ENCODE data around the gene LIPJ.

LIPJ gene, protein sequence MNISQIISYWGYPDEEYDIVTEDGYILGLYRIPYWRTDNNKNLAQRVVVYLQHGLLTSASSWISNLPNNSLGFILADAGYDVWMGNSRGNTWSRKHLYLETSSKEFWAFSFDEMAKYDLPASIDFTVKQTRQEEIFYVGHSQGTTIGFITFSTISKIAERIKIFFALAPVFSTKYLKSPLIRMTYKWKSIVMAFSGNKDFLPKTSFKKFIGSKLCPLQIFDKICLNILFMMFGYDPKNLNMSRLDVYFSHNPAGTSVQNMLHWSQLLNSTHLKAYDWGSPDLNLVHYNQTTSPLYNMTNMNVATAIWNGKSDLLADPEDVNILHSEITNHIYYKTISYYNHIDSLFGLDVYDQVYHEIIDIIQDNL

DNA sequence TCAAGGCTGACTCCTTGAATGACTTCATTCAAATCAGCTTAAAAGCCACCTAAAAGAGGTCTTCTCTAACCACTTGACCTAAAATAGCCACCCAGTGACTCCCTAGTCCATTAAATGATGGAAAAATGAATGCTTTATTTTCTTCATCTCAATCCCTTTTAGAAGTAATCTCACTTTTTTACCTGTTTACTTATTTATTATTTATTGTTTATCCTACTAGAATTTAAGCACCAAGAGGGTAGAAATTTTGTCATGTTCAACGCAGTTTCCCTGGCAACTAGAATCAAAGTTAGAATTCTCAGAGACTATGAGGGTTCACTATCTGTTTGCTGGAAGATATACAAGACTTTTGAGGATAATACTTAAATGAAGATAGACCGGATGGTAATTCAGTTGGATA, at the start of gene LIPJ:
Gene LIPJ (plus strand): TSS at position 301 of the 400 bp plus-strand sequence. CDS start 3,926 bp downstream, outside the sequence.
- no peak within 1 kb of the TSS for H3K27ac Mint-ChIP-seq
- H3K27me3 Mint-ChIP-seq (ENCODE audit: low read depth) = peaks cover 25% of the 10 kb centered on the region
- peaks cover 3% of the 10 kb centered on the region for H3K9me3 Mint-ChIP-seq
- H3K4me3 Mint-ChIP-seq = no peak within 1 kb of the TSS
- H3K36me3 Mint-ChIP-seq (ENCODE audit: low read depth) = no peaks in the 10 kb centered on the region
- no peak for DNase-seq (ENCODE audit: low spot score)
- H3K4me1 Mint-ChIP-seq (ENCODE audit: low read depth) = peaks cover 8% of the 10 kb centered on the region

GRCh38 chr10:88537322-88537721, 49.2 kb upstream of the LIPJ start:
- no peaks in the 10 kb centered on the region for H3K36me3 Mint-ChIP-seq (ENCODE audit: low read depth)
- no peak for DNase-seq (ENCODE audit: low spot score)
- H3K4me3 Mint-ChIP-seq = no peak overlapping the region
- H3K27ac Mint-ChIP-seq = no peak overlapping the region
- H3K9me3 Mint-ChIP-seq = no peaks in the 10 kb centered on the region
- peaks cover 3% of the 10 kb centered on the region for H3K4me1 Mint-ChIP-seq (ENCODE audit: low read depth)
- peaks cover 32% of the 10 kb centered on the region for H3K27me3 Mint-ChIP-seq (ENCODE audit: low read depth)

GRCh38 chr10:88538048-88538447, 48.5 kb upstream of the LIPJ start:
- Mint-ChIP-seq H3K4me1 (ENCODE audit: low read depth) (peaks cover 3% of the 10 kb centered on the region), H3K9me3 (no peaks in the 10 kb centered on the region), H3K4me3 (no peak overlapping the region), H3K36me3 (ENCODE audit: low read depth) (no peaks in the 10 kb centered on the region), H3K27me3 (ENCODE audit: low read depth) (peaks cover 33% of the 10 kb centered on the region), H3K27ac (no peak overlapping the region)
- DNase-seq (ENCODE audit: low spot score) = no peak

DNA sequence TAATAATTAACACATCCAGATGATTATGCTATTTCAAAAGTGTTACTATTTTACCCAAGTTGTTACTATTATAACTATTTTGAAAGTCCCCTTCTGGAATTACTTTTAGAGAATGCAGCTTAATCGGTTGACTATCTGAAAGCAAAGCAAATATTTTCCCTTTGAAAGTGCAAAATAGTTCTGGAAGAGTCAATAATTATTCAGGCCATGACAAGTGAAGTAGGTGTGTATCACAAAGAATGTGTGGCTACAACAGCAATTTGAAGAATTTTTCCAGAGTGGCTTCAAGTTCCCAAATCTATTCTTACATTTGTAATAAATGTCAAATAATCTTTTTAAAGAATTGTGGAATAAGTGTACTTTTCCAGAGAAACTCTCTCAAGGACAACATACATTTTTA, 46.2 kb upstream of the LIPJ start:
- no peaks in the 10 kb centered on the region for H3K36me3 Mint-ChIP-seq (ENCODE audit: low read depth)
- H3K27me3 Mint-ChIP-seq (ENCODE audit: low read depth) = peaks cover 26% of the 10 kb centered on the region
- H3K4me3 Mint-ChIP-seq = no peak overlapping the region
- no peak for DNase-seq (ENCODE audit: low spot score)
- no peaks in the 10 kb centered on the region for H3K9me3 Mint-ChIP-seq
- H3K27ac Mint-ChIP-seq = no peak overlapping the region
- peaks cover 8% of the 10 kb centered on the region for H3K4me1 Mint-ChIP-seq (ENCODE audit: low read depth)

- Mint-ChIP-seq H3K27ac (no peak overlapping the region), H3K4me3 (no peak overlapping the region), H3K4me1 (ENCODE audit: low read depth) (peaks cover 9% of the 10 kb centered on the region), H3K36me3 (ENCODE audit: low read depth) (no peaks in the 10 kb centered on the region), H3K27me3 (ENCODE audit: low read depth) (peaks cover 24% of the 10 kb centered on the region), H3K9me3 (no peaks in the 10 kb centered on the region)
- no peak for DNase-seq (ENCODE audit: low spot score)
Measured at GRCh38 chr10:88541116-88541626, 45.4 kb upstream of the LIPJ start.

DNA sequence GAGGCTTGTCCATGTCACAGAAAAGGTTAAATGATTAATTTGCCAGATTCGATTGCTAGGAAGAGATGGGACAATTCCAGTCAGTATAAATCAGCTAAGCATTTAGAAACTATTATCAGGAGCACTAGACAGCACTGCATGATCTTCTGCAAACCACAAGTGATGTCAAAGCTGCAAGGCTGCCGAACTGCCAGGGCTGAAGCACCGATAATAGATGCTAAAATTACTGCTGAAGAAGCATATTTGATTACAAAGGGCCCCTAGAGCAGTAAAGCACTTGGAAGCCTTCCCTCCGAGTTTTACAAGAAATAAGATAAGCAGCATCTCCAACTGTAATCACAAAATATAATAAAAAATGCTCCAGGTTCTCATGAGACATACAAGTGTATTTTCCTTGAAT, 44.0 kb upstream of the LIPJ start:
- no peaks in the 10 kb centered on the region for H3K9me3 Mint-ChIP-seq
- no peak for DNase-seq (ENCODE audit: low spot score)

DNA sequence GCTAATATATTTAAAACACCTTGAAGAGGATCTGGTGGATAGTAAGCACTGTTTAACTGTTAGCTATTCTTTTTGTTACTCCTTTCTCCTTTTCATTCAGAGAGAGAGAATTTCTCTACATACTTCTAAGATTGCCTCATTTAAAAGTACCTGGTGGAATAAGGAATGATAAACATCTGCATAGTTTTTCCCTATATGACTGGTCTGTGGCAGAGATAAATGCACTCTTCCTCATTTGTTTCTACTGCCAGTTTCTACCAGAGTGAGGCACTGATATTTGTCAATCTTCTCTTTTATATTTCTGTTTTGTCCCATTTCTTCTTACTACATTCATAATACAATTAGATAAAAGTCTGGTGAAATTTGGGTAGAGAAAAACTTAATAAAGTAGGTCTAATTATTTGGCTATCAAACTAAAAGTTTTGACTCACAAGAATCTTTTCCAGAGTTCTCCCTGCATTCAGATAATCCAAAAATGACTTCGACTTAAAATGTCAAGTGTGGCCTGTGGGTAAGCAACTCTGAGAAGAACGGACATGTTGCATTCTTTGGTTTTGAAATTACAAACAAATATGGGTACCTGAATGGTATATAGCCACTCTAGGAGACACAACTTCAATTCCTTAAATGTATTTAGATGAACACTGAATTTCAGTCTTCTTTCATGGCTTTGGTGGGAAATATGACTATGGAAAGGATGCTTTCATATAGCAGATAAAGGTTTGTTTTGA, 42.3 kb upstream of the LIPJ start:
- Mint-ChIP-seq H3K36me3 (ENCODE audit: low read depth) (no peaks in the 10 kb centered on the region), H3K27me3 (ENCODE audit: low read depth) (peaks cover 17% of the 10 kb centered on the region), H3K27ac (no peak overlapping the region), H3K9me3 (no peaks in the 10 kb centered on the region), H3K4me3 (no peak overlapping the region), H3K4me1 (ENCODE audit: low read depth) (peaks cover 9% of the 10 kb centered on the region)
- DNase-seq (ENCODE audit: low spot score) = no peak

More for the DNA sequence above, 44.0 kb upstream of the LIPJ start:
- Mint-ChIP-seq H3K4me3 (no peak overlapping the region), H3K27me3 (ENCODE audit: low read depth) (peaks cover 22% of the 10 kb centered on the region), H3K27ac (no peak overlapping the region), H3K36me3 (ENCODE audit: low read depth) (no peaks in the 10 kb centered on the region), H3K4me1 (ENCODE audit: low read depth) (peaks cover 9% of the 10 kb centered on the region)

DNA sequence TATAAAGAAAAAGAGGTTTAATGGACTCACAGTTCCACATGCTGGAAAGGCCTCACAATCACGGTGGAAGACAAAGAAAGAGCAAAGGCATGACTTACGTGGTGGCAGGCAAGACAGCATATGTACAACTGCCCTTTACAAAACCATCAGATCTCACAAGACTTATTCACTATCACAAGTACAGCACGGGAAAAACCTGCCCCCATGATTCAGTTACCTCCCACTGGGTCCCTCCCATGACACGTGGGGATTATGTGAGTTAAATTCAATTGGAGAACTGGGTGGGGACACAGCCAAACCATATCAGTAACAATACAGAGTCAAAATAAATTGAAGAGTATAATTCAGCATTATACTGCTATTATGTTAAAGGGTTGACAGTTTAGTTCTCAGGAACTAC, 41.2 kb upstream of the LIPJ start:
- Mint-ChIP-seq H3K36me3 (ENCODE audit: low read depth) (no peaks in the 10 kb centered on the region), H3K4me1 (ENCODE audit: low read depth) (peaks cover 9% of the 10 kb centered on the region), H3K27ac (no peak overlapping the region), H3K27me3 (ENCODE audit: low read depth) (peaks cover 17% of the 10 kb centered on the region), H3K9me3 (no peaks in the 10 kb centered on the region), H3K4me3 (no peak overlapping the region)
- no peak for DNase-seq (ENCODE audit: low spot score)

DNA sequence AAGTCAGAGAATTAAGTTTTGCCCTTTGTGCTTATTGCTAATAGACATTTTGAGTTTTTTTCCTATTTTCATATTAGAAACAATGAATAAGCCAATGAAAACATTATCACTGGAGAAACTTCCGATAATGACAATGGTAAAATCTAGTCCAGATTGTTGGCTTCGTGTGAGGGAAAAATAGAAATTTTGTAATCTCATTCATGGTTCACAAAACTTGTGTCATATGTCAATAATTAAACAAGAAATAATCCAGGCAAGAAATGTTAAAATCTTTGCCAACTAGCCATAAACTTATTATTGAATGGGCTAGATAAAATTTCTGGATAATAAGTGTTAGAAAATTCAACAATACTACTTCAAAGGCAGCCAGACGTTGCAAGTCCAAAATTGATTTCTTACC, 40.1 kb upstream of the LIPJ start:
- no peak overlapping the region for H3K4me3 Mint-ChIP-seq
- no peak overlapping the region for H3K27ac Mint-ChIP-seq
- H3K36me3 Mint-ChIP-seq (ENCODE audit: low read depth) = no peaks in the 10 kb centered on the region

GRCh38 chr10:88551246-88551645, 35.3 kb upstream of the LIPJ start:
- Mint-ChIP-seq H3K4me3 (no peak overlapping the region), H3K9me3 (no peaks in the 10 kb centered on the region), H3K4me1 (ENCODE audit: low read depth) (peaks cover 4% of the 10 kb centered on the region), H3K27ac (no peak overlapping the region), H3K27me3 (ENCODE audit: low read depth) (peaks cover 8% of the 10 kb centered on the region), H3K36me3 (ENCODE audit: low read depth) (no peaks in the 10 kb centered on the region)
- DNase-seq (ENCODE audit: low spot score) = no peak

More for the DNA sequence above, 40.1 kb upstream of the LIPJ start:
- Mint-ChIP-seq H3K4me1 (ENCODE audit: low read depth) (peaks cover 9% of the 10 kb centered on the region), H3K9me3 (no peaks in the 10 kb centered on the region), H3K27me3 (ENCODE audit: low read depth) (peaks cover 19% of the 10 kb centered on the region)
- DNase-seq (ENCODE audit: low spot score) = no peak

GRCh38 chr10:88553116-88553752, 33.3 kb upstream of the LIPJ start:
- H3K27me3 Mint-ChIP-seq (ENCODE audit: low read depth) = peaks cover 2% of the 10 kb centered on the region
- no peak overlapping the region for H3K27ac Mint-ChIP-seq
- no peaks in the 10 kb centered on the region for H3K9me3 Mint-ChIP-seq
- H3K4me1 Mint-ChIP-seq (ENCODE audit: low read depth) = peaks cover 4% of the 10 kb centered on the region
- no peaks in the 10 kb centered on the region for H3K36me3 Mint-ChIP-seq (ENCODE audit: low read depth)
- H3K4me3 Mint-ChIP-seq = no peak overlapping the region
- peak; percentile 27 for DNase-seq (ENCODE audit: low spot score)

GRCh38 chr10:88555190-88555908, 31.2 kb upstream of the LIPJ start:
- H3K27ac Mint-ChIP-seq = no peak overlapping the region
- H3K4me1 Mint-ChIP-seq (ENCODE audit: low read depth) = peaks cover 4% of the 10 kb centered on the region
- H3K4me3 Mint-ChIP-seq = no peak overlapping the region
- peaks cover 5% of the 10 kb centered on the region for H3K27me3 Mint-ChIP-seq (ENCODE audit: low read depth)
- no peak for DNase-seq (ENCODE audit: low spot score)
- H3K36me3 Mint-ChIP-seq (ENCODE audit: low read depth) = no peaks in the 10 kb centered on the region
- no peaks in the 10 kb centered on the region for H3K9me3 Mint-ChIP-seq

- Mint-ChIP-seq H3K4me1 (ENCODE audit: low read depth) (peaks cover 4% of the 10 kb centered on the region), H3K36me3 (ENCODE audit: low read depth) (no peaks in the 10 kb centered on the region), H3K27ac (no peak overlapping the region), H3K27me3 (ENCODE audit: low read depth) (peaks cover 8% of the 10 kb centered on the region), H3K4me3 (no peak overlapping the region), H3K9me3 (no peaks in the 10 kb centered on the region)
- DNase-seq (ENCODE audit: low spot score) = no peak
Measured at GRCh38 chr10:88557256-88557655, 29.3 kb upstream of the LIPJ start.

Data from T-helper 2 cell treated with Interferon-gamma antibody and Interleukin-4, amounts not matched to agents 5 μg/mL and 100 μg/mL, for 36 hours (primary cell).